Ectodermal cell (in vitro differentiated cells): Measurements from ENCODE around the gene FBXL13.

Experiments used
- H3K27ac ChIP-seq: 2 replicates; pipeline ENCODE4 v1.7.0; 2013; ENCODE audit warnings: mild to moderate bottlenecking, low read depth, low read length; ENCODE audit not compliant: insufficient read depth, poor library complexity, severe bottlenecking
- H3K27me3 ChIP-seq: 2 replicates; pipeline ENCODE4 v1.7.0; 2013; ENCODE audit warnings: mild to moderate bottlenecking, low read length; ENCODE audit not compliant: insufficient read depth, control insufficient read depth, poor library complexity, severe bottlenecking
- H3K36me3 ChIP-seq: one replicate; pipeline ENCODE4 v1.7.0; 2013; ENCODE audit warnings: low read length; ENCODE audit not compliant: control insufficient read depth, insufficient read depth
- H3K4me1 ChIP-seq: one replicate; pipeline ENCODE4 v1.7.0; 2013; ENCODE audit warnings: low read length; ENCODE audit not compliant: control insufficient read depth, insufficient read depth
- H3K4me3 ChIP-seq: 2 replicates; pipeline ENCODE4 v1.7.0; 2013; ENCODE audit warnings: low read depth, low read length, control low read depth; ENCODE audit not compliant: insufficient read depth
- H3K9me3 ChIP-seq: 2 replicates; pipeline ENCODE4 v1.7.0; 2013; ENCODE audit warnings: mild to moderate bottlenecking, low read length, moderate library complexity; ENCODE audit not compliant: control insufficient read depth
- WGBS, 2 experiments: methylation state at CpG; one replicate each; pipeline ENCODE4 v1.1.7; 2013; ENCODE audit warnings: missing lambda C conversion rate in 2 of 2; 5-methylcytosine and 5-hydroxymethylcytosine counted together

Gene FBXL13

DNA sequence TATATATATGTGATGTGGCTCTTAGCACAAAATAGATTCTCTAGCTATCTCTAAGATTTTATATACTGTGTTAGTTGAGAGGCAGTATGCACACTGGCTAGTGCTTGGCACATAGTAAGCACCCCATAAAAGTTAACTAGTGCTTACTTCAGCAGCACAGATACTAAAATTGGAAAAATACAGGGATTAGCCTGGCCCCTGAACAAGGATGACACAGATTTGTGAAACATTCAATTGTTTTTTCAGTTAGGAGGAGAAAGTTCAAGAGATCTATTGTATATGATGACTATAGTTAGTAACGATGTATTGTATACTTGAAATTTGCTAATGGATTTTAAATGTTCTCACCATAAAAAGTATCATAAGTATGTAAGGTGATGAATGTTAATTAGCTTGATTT lies 240.1 kb downstream of the FBXL13 start:
- Histone ChIP-seq H3K27me3 (no peaks in the 10 kb centered on the region), H3K36me3 (no peaks in the 10 kb centered on the region), H3K4me3 (no peak overlapping the region), H3K4me1 (no peaks in the 10 kb centered on the region), H3K27ac (no peak overlapping the region), H3K9me3 (no peaks in the 10 kb centered on the region)
- 89 to 94% methylated on average over 1 of the region's 1 CpG for WGBS, 2 experiments

DNA sequence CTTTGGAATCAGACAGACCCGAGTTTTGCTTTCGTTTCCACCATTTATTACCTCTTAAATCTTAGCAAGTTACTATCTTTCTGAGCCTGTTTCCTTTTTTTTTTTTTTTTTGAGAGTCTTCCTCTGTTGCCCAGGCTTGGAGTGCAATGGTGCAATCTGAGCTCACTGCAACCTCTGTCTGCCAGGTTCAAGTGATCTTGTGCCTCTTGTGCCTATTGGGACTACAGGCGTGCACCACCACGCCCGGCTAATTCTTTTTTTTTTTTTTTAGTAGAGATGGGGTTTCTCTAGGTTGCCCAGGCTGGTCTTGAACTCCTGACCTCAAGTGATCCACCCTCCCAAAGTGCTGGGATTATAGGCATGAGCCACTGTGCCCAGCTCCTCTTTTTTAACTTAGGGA lies 241.3 kb downstream of the FBXL13 start:
- Histone ChIP-seq H3K27me3 (no peaks in the 10 kb centered on the region), H3K27ac (no peak overlapping the region)
- 86 to 92% methylated on average over 5 of the region's 5 CpGs for WGBS, 2 experiments

DNA sequence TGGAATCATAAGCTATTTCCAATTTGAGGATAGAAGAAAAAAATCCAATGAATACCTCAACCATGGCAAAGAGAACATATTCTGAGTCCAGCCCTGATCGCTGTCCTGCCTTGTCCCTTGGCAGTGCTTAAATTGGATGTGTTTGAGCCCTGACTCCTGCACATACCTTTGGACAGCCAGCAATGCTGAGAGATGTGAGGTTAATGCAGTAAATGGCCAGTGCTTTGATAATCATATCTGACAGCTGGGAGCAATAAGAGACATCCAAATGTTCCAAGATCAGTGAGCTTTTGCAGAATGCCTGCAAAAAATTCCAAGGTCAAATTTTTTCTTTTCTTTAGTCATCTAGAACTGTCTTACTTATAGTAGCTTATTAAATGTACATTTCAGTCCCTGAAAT lies 241.9 kb downstream of the FBXL13 start:
- no peaks in the 10 kb centered on the region for H3K9me3 ChIP-seq
- H3K4me1 ChIP-seq = no peaks in the 10 kb centered on the region
- H3K27me3 ChIP-seq = no peaks in the 10 kb centered on the region
- WGBS, 2 experiments = 100% methylated on average over 1 of the region's 1 CpG
- no peak overlapping the region for H3K27ac ChIP-seq
- no peaks in the 10 kb centered on the region for H3K36me3 ChIP-seq
- H3K4me3 ChIP-seq = no peak overlapping the region

More for the DNA sequence above, 241.3 kb downstream of the FBXL13 start:
- H3K4me3 ChIP-seq = no peak overlapping the region
- no peaks in the 10 kb centered on the region for H3K9me3 ChIP-seq
- H3K4me1 ChIP-seq = no peaks in the 10 kb centered on the region
- no peaks in the 10 kb centered on the region for H3K36me3 ChIP-seq

DNA sequence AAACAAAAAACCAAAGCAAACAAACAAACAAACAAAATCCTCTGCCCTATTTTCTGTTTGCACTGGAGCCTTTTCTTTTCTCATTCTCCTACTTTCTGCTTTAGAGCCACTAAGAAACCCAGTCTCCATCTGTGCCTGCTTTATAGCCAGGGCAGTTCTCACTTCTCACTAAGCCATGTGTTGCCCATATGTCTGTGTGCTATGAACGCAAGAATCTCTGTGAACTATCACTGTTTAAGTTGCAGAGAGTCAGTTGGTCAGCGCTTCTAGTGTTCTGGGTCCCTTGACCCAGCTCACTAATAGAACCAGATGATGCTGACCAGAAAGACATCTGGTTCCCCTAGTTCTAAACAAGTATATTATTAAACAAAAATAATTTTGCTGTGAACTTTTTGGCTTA lies 244.4 kb downstream of the FBXL13 start:
- Histone ChIP-seq H3K27ac (no peak overlapping the region), H3K36me3 (no peaks in the 10 kb centered on the region), H3K9me3 (no peaks in the 10 kb centered on the region), H3K27me3 (no peaks in the 10 kb centered on the region), H3K4me1 (no peaks in the 10 kb centered on the region), H3K4me3 (no peak overlapping the region)
- WGBS, 2 experiments = 89 to 94% methylated on average over 2 of the region's 2 CpGs

DNA sequence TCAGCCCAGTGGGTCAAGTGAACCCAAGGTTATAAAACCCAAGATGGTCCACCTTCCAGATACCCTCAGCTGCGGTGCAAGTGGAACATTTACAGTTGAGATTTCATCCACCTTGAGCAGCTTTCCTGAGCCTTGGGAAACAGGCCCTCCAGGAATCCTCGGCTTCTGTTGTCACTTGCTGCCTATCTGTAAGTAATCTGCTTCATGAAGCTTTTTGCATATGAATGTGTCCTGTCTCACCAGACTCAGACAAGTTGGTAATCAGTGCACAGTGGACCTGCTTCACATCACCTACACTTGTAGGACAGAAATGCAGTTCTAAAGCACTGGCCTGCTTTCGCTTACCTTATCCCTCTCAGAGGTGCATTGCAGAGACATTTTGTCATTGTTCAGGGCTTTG lies 245.5 kb downstream of the FBXL13 start:
- H3K4me1 ChIP-seq = no peaks in the 10 kb centered on the region
- H3K4me3 ChIP-seq = no peak overlapping the region
- H3K27ac ChIP-seq = no peak overlapping the region
- no peaks in the 10 kb centered on the region for H3K27me3 ChIP-seq
- 90 to 91% methylated on average over 3 of the region's 3 CpGs for WGBS, 2 experiments
- H3K9me3 ChIP-seq = no peaks in the 10 kb centered on the region
- H3K36me3 ChIP-seq = no peaks in the 10 kb centered on the region

DNA sequence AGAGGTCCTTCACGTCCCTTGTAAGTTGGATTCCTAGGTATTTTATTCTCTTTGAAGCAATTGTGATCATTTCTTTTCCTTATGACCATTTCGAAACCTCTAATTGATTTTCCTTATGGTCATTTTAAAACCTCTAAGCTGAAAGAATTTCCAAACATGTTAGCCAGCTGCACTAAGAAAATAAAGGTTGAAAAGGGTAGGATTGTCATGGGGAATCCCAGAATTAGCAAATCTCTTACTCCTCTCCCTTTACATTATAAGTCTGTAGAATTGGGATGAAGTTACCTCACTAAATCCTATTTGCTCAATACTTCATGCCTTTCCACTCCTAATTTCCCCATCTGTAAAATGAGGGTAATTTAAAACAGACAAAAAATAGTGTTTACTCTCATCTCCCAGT lies 246.3 kb downstream of the FBXL13 start:
- no peaks in the 10 kb centered on the region for H3K27me3 ChIP-seq
- H3K9me3 ChIP-seq = no peaks in the 10 kb centered on the region
- no peak overlapping the region for H3K27ac ChIP-seq
- H3K4me3 ChIP-seq = no peak overlapping the region
- no peaks in the 10 kb centered on the region for H3K36me3 ChIP-seq
- WGBS, 2 experiments = 100% methylated on average over 1 of the region's 2 CpGs
- no peaks in the 10 kb centered on the region for H3K4me1 ChIP-seq

DNA sequence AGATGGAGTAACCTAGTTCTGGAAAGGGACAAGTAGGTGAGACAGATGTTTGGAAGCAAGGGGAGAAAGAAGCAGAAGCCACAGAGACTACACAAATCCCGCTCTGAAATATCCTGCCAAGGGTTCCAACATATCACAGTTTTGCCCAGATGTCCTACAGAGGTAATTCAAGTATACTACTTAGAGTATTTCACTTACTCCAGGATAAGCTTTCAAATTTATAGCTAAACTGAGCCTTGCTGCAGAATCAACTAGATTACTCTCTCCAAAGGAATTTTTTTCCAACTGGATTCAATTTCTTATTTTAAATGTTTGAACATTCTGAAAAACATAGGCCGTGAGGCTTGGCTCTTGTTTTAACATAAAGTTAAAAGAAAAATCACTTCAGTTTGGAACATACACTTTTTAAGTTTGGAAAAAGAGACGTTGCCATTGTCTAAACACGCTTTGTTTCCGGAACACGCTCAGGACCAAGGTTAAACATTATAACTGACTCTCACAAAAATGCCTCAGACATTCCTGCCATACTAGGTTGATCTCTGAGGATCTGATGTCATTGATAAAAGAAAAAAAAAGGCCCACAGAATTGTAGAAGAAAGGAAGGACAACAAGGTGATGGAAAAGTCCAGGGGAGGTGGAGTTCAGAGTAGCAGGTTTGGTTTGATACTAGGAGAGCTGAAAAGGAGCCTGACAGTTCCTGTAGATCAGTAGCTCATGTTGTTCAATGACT lies 251.0 kb downstream of the FBXL13 start:
- no peak overlapping the region for H3K4me3 ChIP-seq
- no peak overlapping the region for H3K27ac ChIP-seq
- H3K9me3 ChIP-seq = no peaks in the 10 kb centered on the region
- H3K27me3 ChIP-seq = no peaks in the 10 kb centered on the region
- H3K36me3 ChIP-seq = no peaks in the 10 kb centered on the region
- 95% methylated on average over 6 of the region's 6 CpGs for WGBS, 2 experiments
- no peaks in the 10 kb centered on the region for H3K4me1 ChIP-seq

DNA sequence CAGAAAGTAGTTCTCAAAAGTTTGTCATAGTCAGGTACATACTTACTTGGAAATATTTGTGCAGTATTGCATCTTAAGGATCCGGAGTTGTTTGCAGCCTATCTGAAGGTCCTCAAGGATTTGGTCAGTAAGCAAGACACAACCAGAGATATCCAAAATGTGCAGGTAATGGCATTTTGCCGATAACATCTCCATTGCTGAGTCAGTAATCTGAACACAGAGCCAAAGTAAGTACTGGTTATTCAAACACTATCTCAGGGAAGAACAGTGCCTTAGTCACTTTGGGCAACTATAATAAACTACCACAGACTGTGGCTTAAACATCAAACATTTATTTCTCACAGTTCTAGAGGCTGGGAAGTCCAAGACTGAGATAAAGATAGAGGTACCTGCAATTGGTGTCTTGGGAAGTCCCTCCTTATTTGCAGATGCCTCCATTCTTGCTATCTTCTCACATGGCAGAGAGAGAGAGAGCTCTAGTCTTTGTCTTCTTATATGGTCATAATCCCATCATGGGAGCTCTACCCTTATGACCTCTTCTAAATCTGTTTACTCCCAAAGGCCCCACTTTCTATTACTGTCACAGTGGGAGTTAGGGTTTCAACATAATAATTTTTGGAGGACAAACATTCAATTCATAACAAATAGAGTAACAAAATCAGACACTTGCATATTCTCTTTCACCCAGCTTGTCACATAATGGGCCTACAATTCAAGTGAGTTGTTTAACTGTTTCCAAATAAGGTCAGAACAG lies 252.4 kb downstream of the FBXL13 start:
- H3K27ac ChIP-seq = no peak overlapping the region
- no peaks in the 10 kb centered on the region for H3K36me3 ChIP-seq
- no peaks in the 10 kb centered on the region for H3K4me1 ChIP-seq
- WGBS, 2 experiments = 94 to 97% methylated on average over 2 of the region's 2 CpGs
- no peaks in the 10 kb centered on the region for H3K27me3 ChIP-seq
- no peak overlapping the region for H3K4me3 ChIP-seq
- no peaks in the 10 kb centered on the region for H3K9me3 ChIP-seq

DNA sequence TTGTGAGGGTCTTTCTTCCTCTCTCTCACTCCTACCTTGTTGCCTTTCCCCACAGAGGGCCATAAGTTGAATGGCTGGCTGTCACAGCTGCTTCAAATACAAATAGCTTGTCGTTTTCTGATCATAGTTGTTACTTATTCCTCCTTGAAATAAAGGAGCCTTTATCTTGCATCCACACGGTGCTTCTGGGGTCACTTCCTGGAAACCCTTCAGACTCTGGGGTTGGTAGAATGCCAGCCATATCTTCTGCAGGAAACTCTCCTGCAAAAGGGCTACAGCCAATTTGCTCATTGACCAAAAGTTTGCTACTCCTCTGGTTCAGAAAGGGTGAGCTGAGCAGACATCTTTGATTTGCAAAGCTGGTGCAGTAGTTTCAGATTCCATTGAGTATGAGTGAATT lies 255.4 kb downstream of the FBXL13 start:
- Histone ChIP-seq H3K36me3 (no peaks in the 10 kb centered on the region), H3K27me3 (no peaks in the 10 kb centered on the region)
- WGBS, 2 experiments = 87 to 93% methylated on average over 2 of the region's 2 CpGs

DNA sequence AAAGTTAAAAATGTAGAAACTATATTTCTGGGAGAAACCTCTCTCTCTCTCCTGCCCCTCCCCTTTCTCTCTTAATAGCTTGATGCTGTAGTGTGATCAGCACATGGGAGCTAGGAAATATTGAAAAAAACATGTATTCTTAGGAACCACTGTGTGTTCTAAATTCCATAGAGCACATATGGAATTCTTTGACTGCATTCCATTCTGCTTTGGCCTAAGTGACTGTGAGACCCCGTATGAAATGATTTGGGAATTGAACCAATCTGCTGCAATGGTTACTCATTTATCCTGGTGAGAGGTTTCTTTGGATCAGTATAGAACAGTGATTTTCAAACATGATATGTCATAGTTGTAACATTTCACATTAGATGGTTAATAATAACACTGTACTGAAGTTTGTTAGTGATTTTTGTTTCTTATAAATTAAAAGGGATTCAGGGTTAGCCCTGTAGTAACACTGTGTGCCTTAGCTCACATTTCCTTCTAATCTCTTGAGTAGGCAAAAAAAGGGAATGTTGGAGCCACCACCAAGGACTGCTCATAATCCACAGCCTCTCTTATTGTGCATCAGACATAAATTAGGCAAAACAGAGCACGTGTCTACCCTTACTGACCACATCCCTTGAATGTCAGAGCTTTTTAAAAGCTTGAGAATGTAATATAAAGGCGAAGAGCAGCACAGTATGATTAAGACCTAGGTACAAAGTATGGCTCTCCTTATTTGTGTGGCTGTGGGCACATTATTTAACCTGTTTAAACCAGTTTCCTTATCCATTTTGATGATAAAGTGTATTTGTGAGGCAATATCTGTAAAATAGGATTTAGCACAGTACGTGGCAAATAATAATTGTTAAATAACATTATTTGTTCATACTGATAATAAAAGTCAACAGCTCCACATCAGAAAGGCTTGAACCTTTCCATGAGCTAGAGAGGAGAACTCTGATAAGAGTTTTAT lies 256.7 kb downstream of the FBXL13 start:
- 87 to 97% methylated on average over 3 to 4 of the region's 4 CpGs for WGBS, 2 experiments
- H3K4me3 ChIP-seq = no peak overlapping the region
- no peaks in the 10 kb centered on the region for H3K4me1 ChIP-seq
- H3K36me3 ChIP-seq = no peaks in the 10 kb centered on the region
- no peaks in the 10 kb centered on the region for H3K9me3 ChIP-seq
- H3K27ac ChIP-seq = no peak overlapping the region
- H3K27me3 ChIP-seq = no peaks in the 10 kb centered on the region

More for the DNA sequence above, 255.4 kb downstream of the FBXL13 start:
- Histone ChIP-seq H3K9me3 (no peaks in the 10 kb centered on the region), H3K27ac (no peak overlapping the region), H3K4me3 (no peak overlapping the region), H3K4me1 (no peaks in the 10 kb centered on the region)
